OCI-LY7 (cell line): ENCODE results near the gene PPP1R3A.

Source experiments
- CTCF ChIP-seq: fragments of 200-600 bp; sonication (generic); conservative IDR thresholded peaks from 2 replicates; pipeline ENCODE4 v1.5.1; 2014; ENCODE audit warnings: mild to moderate bottlenecking, antibody characterized with exemption, low read length, moderate library complexity, mixed read lengths
- EZH2phosphoT487 ChIP-seq: fragments of 200-600 bp; sonication (generic); IDR thresholded peaks from 2 replicates; pipeline ENCODE4 v1.6.1; 2018; ENCODE audit warnings: low read depth, borderline replicate concordance, mild to moderate bottlenecking, mixed run types, antibody characterized with exemption, low read length, moderate library complexity, mixed read lengths

- TF ChIP-seq CTCF, result no peak
- no peak for TF ChIP-seq EZH2phosphoT487
These were observed 17.7 kb upstream of the PPP1R3A start for GRCh38 chr7:113936535-113936934.
